Superior temporal gyrus (tissue), 1 donor: Measurements from ENCODE around the gene RPS19BP1.
A peak's percentile ranks its signal among the peaks of the same experiment; 100 is the strongest.

Source experiments
- DNase-seq: peaks from one replicate; pipeline ENCODE4 v3.0.0-alpha.2; 2016; ENCODE audit errors: extremely low spot score

The RPS19BP1 gene

DNA sequence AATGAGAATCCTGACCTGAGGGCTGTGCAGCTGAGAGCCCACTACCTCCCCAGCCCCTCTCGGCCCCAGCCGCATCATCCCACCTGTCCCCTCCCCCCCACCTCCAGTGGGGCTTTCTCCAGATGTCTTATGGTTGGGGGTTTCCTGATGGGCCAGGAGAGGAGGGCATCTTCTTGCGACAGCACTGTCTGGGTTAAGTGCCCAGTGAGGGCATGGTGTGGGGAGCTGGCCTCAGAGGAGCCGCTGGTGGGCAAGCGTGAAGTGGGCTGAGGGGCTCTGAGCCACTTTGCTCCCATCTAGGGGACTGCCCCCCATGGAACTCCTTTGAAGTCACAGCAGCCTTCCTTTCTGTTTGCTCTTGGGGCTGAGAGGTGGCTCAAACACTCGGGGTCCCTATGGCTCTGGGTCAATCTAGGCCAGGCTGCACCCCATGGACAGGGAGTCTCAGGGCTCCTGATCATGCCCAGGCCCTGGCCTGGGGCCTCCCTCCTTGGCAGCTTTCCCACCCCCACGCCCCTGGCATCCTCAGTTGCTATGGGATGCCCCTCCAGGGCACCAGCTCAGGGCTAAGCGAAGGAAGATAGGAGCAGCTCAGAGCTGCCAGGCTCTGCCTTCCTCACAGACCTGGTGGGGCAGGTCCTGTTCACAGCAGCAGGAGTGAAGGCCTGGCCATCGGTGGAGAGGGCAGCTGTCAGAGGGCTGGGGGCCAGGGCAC is 41.4 kb downstream of the RPS19BP1 start:
- no peak for DNase-seq

DNA sequence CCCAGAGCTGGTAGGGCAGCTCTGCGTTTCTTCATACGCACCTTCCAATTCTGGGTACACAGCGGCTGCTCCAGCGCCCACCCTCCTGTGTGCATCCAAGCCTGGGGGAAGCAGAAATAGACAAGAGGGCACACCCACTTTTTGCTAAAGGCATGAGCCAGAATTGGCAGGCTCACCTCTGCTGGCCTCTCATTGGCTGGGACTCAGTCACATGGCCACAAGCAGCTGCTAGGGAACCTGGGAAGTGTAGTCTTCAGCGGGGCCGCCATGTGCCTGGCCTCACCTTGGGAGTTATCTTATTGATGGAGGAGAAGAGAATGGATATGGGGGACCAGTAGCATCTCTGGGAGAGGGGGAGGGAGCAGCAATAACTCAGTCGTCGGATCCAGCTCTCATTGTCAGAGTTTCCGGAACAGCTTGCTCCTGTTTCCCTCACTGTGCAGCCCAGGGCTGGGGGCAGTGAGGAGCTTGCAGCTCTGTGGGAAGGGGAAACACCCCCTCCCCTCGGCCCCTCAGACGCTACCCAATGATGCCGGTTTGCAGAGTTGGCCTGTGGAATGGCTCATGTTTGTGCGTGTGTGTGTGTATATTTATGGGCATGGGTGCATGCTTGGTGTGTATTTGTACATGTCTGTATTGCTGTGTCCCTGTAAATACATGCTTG is 42.3 kb downstream of the RPS19BP1 start:
- peak; percentile 86 for DNase-seq

DNA sequence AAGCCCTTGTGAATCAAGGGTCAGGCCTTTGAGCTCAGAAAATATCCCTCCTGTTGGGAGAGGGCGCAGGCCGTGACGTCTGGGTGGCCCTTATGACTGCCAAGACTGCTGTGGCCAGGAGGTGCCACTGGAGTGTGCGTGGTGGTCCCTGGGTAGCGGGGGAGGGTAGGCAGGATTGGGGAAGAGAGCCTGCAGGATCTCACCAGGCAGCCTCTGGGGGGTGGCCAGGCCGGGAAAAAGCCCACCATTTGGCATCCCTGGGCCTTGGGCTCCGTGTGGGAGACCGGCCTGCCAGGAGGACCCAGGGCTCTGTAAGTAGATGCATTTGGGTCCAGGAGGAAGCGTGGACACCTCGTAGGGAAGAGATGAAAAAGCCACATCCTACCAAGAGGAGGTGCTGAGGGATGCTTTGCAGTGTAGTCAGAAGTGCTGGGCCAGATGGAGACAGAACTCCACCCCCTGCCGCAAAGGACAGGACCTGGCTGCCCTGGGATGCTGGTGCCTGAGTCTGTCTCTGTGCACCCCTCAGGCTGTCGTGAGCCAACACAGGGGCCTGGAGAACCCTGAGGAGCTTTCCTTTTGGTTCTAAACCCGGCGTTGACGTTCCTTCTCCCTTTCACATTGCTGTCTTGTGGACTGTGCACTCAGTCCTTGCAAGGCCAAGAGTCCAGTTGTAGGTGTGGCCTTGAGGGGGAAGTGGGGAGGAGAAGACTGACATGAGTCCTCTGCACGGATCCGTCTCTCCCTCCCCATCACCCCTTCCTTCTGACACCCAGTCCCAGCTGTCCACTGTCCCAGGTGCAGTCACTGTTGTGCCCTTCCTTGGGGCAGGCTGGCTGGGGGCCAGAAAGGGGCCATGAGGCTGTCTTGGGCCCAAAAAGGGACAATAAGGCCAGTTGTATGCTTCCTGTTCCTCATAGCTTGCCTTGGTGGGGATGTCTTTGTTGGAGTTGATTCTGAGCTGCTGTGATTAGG is 43.2 kb downstream of the RPS19BP1 start:
- DNase-seq = no peak

DNA sequence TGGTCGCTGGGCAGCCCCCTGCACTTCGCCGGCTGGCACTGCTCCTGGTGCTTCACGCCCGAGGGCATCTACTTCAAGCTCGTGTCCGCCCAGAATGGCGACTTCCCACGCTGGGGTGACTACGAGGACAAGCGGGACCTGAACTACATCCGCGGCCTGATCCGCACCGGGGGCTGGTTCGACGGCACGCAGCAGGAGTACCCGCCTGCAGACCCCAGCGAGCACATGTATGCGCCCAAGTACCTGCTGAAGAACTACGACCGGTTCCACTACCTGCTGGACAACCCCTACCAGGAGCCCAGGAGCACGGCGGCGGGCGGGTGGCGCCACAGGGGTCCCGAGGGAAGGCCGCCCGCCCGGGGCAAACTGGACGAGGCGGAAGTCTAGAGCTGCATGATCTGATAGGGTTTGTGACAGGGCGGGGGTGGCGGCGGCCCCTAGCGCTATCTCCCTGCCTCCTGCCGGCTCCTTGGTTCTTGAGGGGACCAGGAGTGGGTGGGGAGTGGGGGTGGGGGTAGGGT is 43.9 kb downstream of the RPS19BP1 start:
- DNase-seq = no peak

DNA sequence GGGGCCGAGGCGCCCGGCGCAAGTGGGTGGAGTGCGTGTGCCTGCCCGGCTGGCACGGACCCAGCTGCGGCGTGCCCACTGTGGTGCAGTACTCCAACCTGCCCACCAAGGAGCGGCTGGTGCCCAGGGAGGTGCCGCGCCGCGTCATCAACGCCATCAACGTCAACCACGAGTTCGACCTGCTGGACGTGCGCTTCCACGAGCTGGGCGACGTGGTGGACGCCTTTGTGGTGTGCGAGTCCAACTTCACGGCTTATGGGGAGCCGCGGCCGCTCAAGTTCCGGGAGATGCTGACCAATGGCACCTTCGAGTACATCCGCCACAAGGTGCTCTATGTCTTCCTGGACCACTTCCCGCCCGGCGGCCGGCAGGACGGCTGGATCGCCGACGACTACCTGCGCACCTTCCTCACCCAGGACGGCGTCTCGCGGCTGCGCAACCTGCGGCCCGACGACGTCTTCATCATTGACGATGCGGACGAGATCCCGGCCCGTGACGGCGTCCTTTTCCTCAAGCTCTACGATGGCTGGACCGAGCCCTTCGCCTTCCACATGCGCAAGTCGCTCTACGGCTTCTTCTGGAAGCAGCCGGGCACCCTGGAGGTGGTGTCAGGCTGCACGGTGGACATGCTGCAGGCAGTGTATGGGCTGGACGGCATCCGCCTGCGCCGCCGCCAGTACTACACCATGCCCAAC is 44.6 kb downstream of the RPS19BP1 start:
- no peak for DNase-seq

DNA sequence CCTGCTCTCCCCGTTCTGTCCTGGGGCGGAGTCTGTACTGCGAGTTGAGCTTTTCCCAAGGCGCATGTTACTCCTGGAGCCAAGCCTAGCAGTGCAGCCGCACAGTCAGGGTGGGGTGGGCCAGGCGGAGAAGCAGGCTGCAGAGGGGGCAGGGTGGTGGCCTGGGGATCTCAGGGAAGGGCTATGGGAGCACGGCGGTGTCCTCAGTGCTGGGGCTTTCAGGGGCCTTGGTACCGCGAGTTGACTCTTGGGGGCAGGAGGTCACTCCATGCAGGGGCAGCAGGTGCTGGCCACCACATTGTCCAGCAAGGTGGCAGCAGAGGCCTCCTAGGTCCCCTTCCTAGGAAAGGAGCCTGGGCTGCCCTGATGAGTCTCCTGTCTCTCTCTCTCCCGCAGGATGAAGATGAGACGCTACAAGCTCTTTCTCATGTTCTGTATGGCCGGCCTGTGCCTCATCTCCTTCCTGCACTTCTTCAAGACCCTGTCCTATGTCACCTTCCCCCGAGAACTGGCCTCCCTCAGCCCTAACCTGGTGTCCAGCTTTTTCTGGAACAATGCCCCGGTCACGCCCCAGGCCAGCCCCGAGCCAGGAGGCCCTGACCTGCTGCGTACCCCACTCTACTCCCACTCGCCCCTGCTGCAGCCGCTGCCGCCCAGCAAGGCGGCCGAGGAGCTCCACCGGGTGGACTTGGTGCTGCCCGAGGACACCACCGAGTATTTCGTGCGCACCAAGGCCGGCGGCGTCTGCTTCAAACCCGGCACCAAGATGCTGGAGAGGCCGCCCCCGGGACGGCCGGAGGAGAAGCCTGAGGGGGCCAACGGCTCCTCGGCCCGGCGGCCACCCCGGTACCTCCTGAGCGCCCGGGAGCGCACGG is 45.4 kb downstream of the RPS19BP1 start:
- DNase-seq = no peak

DNA sequence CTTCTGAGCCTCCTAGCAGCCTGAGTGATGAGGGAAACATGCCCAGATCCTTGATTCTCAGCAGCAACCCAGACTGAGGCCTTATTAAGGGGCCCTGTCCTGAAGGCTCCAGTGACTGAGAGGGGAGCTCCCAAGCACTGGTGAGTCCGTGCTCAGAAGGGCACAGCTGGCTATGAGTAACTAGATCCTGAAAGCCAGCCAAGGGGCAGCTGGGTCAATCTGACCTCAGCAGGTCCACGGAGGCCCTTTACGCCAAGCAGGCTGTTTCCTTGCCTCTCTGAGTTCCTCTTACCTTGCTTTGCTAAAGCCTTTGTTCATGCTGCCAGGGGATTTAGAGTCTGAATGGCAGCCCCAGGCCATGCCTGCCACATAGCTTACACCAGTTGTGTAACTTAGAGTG is 49.8 kb downstream of the RPS19BP1 start:
- DNase-seq = peak; percentile 5

DNA sequence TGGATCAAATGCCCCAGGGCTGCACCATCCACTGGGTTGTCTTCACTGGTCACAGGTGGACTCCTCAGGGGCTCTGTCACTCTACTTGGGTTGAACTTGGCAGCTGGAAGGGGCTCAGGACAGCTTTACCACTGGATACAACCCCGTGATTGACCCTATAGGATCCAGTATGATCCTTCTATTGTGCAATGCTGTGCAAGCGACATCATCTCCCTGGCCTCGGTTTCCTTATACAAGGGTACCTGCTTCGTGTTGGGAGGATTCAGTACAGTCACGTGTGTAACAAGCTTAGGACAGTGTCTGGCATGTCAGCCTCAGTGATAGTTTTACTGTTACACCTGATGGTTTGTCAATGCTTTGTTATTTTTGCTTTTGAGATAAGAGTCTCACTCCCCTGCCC is 51.0 kb downstream of the RPS19BP1 start:
- DNase-seq = peak; percentile 2

DNA sequence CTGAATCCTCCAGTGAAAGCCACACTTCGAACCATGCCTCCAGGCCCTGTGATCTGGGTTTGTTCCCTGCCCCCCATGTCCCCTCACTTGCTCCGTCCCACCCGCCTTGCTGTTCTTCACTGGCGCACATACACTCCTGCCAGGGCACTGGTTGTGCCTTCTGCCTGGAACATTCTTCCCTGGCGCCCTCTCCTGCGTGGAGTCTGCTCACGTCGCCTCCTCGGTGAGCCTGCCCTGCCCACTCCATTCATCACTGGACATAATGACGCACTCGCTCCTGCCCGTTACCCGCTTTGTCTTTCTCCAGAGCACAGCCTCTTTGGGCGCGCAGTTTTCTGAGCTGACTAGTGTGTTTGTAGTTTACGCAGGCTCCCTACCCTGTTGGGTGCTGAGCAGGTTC is 51.5 kb downstream of the RPS19BP1 start:
- DNase-seq = peak; percentile 41

DNA sequence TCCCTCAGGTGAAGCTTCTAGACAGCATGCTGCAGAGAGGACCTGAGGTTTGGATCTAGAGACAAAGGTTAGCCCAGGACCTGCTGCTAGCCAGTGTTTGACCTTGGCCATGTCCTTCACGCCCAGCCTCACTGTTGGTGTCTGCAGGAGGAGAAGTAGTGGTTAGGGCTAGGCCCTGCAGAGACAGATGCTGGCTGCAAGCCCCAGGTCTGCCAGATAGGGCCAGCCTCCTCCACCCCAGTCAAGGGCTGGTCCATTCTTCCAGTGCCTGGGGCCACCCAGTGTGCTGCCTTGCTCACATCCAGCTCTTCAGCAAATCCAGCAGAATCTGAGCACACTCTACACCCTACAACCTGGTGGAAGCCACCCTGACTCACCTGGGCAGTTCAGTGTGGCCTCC is 52.0 kb downstream of the RPS19BP1 start:
- DNase-seq = no peak

DNA sequence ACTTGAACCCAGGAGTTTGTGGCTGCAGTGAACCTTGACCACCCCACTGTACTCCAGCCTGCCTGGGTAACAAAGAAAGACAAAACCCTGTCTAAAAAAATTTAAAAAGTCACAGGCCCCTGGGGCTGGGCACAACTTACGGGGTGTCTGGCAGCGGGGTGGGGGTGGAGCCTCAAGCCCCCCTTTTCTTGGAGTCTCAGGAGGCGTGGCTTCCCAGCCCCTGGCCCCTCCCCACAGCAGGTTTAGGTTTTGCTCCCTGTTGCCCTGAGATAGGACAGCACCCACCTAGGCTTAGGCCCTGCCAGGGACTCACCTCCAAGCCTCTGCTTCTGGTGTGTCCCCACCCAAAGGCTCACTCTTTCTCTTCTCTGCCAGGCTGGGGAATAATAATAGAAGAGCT is 53.3 kb downstream of the RPS19BP1 start:
- DNase-seq = no peak
